SK-N-SH treated with all-trans-retinoic acid at 6 μM for 48 hours (cell line): ENCODE data around the gene CTDSP2.
A peak's percentile ranks its signal among the peaks of the same experiment; 100 is the strongest.

Experiments
- ATAC-seq: fragments of 200-7000 bp; cut with Tn5 transposase; 3 replicates; pipeline ENCODE4 v1.9.1; 2020; ENCODE audit warnings: mild to moderate bottlenecking, moderate library complexity
- ARNTL ChIP-seq: fragments of 450-650 bp; formaldehyde crosslinking; IDR thresholded peaks from 2 replicates; pipeline ENCODE4 v1.5.0; 2020; ENCODE audit warnings: low read depth, mild to moderate bottlenecking, moderate library complexity, borderline replicate concordance
- BACH2 ChIP-seq: fragments of 250-450 bp; sonication (Bioruptor Pico); IDR thresholded peaks from 2 replicates; pipeline ENCODE4 v1.9.0; 2021; ENCODE audit warnings: mild to moderate bottlenecking, borderline replicate concordance
- CREB5 ChIP-seq: fragments of 250-450 bp; sonication (Bioruptor Pico); IDR thresholded peaks from 2 replicates; pipeline ENCODE4 v1.5.1; 2020; ENCODE audit warnings: low read depth, mild to moderate bottlenecking, moderate library complexity
- CSDC2 ChIP-seq: fragments of 250-450 bp; sonication (Bioruptor Pico); IDR thresholded peaks from 2 replicates; pipeline ENCODE4 v1.5.0; 2020; ENCODE audit warnings: mild to moderate bottlenecking, moderate library complexity
- CSRNP3 ChIP-seq: fragments of 250-450 bp; sonication (Bioruptor Pico); IDR thresholded peaks from 2 replicates; pipeline ENCODE4 v1.5.1; 2021; ENCODE audit warnings: mild to moderate bottlenecking, moderate library complexity
- GLIS3 ChIP-seq: fragments of 250-450 bp; sonication (Bioruptor Pico); IDR thresholded peaks from 2 replicates; pipeline ENCODE4 v1.5.0; 2020; ENCODE audit warnings: mild to moderate bottlenecking, moderate library complexity
- ISL1 ChIP-seq: fragments of 250-450 bp; sonication (Bioruptor Pico); IDR thresholded peaks from 2 replicates; pipeline ENCODE4 v2.1.2; 2022; ENCODE audit warnings: mild to moderate bottlenecking, moderate library complexity
- OSR1 ChIP-seq: fragments of 250-450 bp; sonication (Bioruptor Pico); IDR thresholded peaks from 2 replicates; pipeline ENCODE4 v1.8.0; 2022; ENCODE audit warnings: moderate library complexity, mild to moderate bottlenecking, inconsistent platforms
- POU6F1 ChIP-seq: fragments of 250-450 bp; sonication (Bioruptor Pico); IDR thresholded peaks from 2 replicates; pipeline ENCODE4 v1.8.0; 2021; ENCODE audit warnings: low read depth, mild to moderate bottlenecking, moderate library complexity, borderline replicate concordance
- PPARA ChIP-seq: fragments of 250-450 bp; sonication (Bioruptor Pico); IDR thresholded peaks from 2 replicates; pipeline ENCODE4 v1.5.0; 2020; ENCODE audit warnings: mild to moderate bottlenecking, borderline replicate concordance
- SNAI2 ChIP-seq: fragments of 250-450 bp; sonication (Bioruptor Pico); IDR thresholded peaks from 2 replicates; pipeline ENCODE4 v1.5.0; 2020; ENCODE audit warnings: mild to moderate bottlenecking, moderate library complexity
- TCF4 ChIP-seq: fragments of 250-450 bp; sonication (Bioruptor Pico); IDR thresholded peaks from 2 replicates; pipeline ENCODE4 v1.8.0; 2021; ENCODE audit warnings: mild to moderate bottlenecking, moderate library complexity, borderline replicate concordance
- TOX ChIP-seq: fragments of 250-450 bp; sonication (Bioruptor Pico); IDR thresholded peaks from 2 replicates; pipeline ENCODE4 v1.8.0; 2021; ENCODE audit warnings: mild to moderate bottlenecking, moderate library complexity, borderline replicate concordance
- ZC3H10 ChIP-seq: fragments of 250-450 bp; sonication (Bioruptor Pico); IDR thresholded peaks from 2 replicates; pipeline ENCODE4 v1.5.1; 2021; ENCODE audit warnings: mild to moderate bottlenecking, moderate library complexity
- ZFP3 ChIP-seq: fragments of 250-450 bp; sonication (Bioruptor Pico); IDR thresholded peaks from 2 replicates; pipeline ENCODE4 v1.5.0; 2020; ENCODE audit warnings: mild to moderate bottlenecking, moderate library complexity
- ZFP30 ChIP-seq: fragments of 450-650 bp; formaldehyde crosslinking; IDR thresholded peaks from 2 replicates; pipeline ENCODE4 v1.5.0; 2022; ENCODE audit warnings: mild to moderate bottlenecking, moderate library complexity
- ZNF565 ChIP-seq: fragments of 450-650 bp; formaldehyde crosslinking; conservative IDR thresholded peaks from 2 replicates; pipeline ENCODE4 v1.5.0; 2020; ENCODE audit warnings: low read depth, mild to moderate bottlenecking, moderate library complexity
- ZNF70 ChIP-seq: fragments of 450-650 bp; formaldehyde crosslinking; IDR thresholded peaks from 2 replicates; pipeline ENCODE4 v1.5.0; 2020; ENCODE audit warnings: mild to moderate bottlenecking, moderate library complexity
- ZNF8 ChIP-seq: fragments of 450-650 bp; formaldehyde crosslinking; IDR thresholded peaks from 2 replicates; pipeline ENCODE4 v1.5.0; 2020; ENCODE audit warnings: mild to moderate bottlenecking, moderate library complexity
- TF ChIP-seq, protein P1 (sequence below): fragments of 250-450 bp; sonication (Bioruptor Pico); IDR thresholded peaks from 2 replicates; pipeline ENCODE4 v1.8.0; 2020; ENCODE audit warnings: mild to moderate bottlenecking, moderate library complexity, borderline replicate concordance

Gene CTDSP2

GRCh38 chr12:57892232-57892972, 45.9 kb upstream of the CTDSP2 start:
- TF ChIP-seq OSR1 (CRISPR knock-in tag) (no peak), CSDC2 (CRISPR knock-in tag) (no peak), ZFP30 (CRISPR knock-in tag) (no peak), PPARA (CRISPR knock-in tag) (no peak), GLIS3 (no peak), SNAI2 (CRISPR knock-in tag) (no peak), ARNTL (CRISPR knock-in tag) (no peak), POU6F1 (no peak), TCF4 (CRISPR knock-in tag) (no peak)
- ATAC-seq: no peak

DNA sequence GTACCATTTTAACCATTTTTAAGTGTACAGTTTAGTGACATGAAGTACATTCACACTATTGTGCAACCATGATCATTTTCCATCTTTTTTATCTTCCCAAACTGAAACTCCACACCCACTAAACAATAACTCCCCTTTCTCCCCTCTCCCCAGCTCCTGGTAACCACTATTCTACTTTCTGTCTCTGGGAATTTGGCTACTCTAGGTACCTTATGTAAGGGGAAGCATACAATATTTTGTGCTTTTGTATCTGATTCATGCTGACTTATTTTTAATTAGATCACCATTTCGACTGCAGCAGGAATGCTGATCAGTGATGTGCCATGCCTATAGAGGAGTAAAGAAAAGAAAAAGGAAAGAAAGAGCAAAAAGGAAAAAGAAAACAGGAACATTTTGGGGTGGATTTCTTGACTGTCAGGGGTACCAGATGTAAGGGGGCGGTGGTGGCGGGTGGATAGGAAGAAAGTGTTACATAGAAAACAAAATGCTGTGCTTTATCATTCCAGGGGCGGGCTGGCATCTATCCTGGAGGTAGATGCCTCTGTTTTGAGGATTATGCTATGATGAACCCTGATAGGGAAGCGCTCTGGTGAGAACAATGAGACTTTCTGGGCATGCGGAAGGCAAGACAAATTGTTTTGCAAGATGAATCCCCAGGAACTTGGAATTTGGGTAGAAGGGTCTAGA, 45.2 kb upstream of the CTDSP2 start:
- TF ChIP-seq BACH2 (no peak), CSRNP3 (CRISPR knock-in tag) (no peak), ISL1 (0 out of 2 replicates have a peak, but pooled peaks have one; percentile 28), ZNF8 (CRISPR knock-in tag) (no peak), TOX (no peak), ARNTL (CRISPR knock-in tag) (no peak), ZC3H10 (CRISPR knock-in tag) (no peak), CREB5 (CRISPR knock-in tag) (no peak)
- TF ChIP-seq, protein P1, sequence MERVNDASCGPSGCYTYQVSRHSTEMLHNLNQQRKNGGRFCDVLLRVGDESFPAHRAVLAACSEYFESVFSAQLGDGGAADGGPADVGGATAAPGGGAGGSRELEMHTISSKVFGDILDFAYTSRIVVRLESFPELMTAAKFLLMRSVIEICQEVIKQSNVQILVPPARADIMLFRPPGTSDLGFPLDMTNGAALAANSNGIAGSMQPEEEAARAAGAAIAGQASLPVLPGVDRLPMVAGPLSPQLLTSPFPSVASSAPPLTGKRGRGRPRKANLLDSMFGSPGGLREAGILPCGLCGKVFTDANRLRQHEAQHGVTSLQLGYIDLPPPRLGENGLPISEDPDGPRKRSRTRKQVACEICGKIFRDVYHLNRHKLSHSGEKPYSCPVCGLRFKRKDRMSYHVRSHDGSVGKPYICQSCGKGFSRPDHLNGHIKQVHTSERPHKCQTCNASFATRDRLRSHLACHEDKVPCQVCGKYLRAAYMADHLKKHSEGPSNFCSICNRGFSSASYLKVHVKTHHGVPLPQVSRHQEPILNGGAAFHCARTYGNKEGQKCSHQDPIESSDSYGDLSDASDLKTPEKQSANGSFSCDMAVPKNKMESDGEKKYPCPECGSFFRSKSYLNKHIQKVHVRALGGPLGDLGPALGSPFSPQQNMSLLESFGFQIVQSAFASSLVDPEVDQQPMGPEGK: no peak
- ATAC-seq: no peak

GRCh38 chr12:57890191-57891115, 43.9 kb upstream of the CTDSP2 start:
- ATAC-seq: no peak
- TF ChIP-seq ZFP30 (CRISPR knock-in tag) (no peak), ZNF565 (CRISPR knock-in tag) (no peak), SNAI2 (CRISPR knock-in tag) (no peak), ZFP3 (CRISPR knock-in tag) (no peak), ZNF70 (CRISPR knock-in tag) (no peak), TCF4 (CRISPR knock-in tag) (no peak), CSRNP3 (CRISPR knock-in tag) (no peak), CSDC2 (CRISPR knock-in tag) (no peak), PPARA (CRISPR knock-in tag) (no peak), CREB5 (CRISPR knock-in tag) (no peak)
- TF ChIP-seq, protein P1: no peak
